Activated CD8-positive, alpha-beta T cell treated with anti-CD3 and anti-CD28 coated beads for 36 hours (primary cell): ENCODE results near the gene HSPA2. TPM values are rescaled to one million over a fixed set of nuclear protein-coding genes. Genes with fewer than 3 reads are reported as not detected.

Source experiments
- ATAC-seq: fragments of 200-7000 bp; cut with Tn5 transposase; one replicate; pipeline ENCODE4 v1.10.0; 2021; ENCODE audit warnings: mild to moderate bottlenecking, moderate library complexity
- CTCF ChIA-PET: fragments of 350-600 bp; sonication (Branson Sonifier 250); formaldehyde crosslinking; loops from one replicate; lab custom pipeline; 2021; ENCODE audit warnings: antibody characterized with exemption; lab: Charles Lee
- POLR2A ChIA-PET: fragments of 350-600 bp; sonication (Branson Sonifier 250); formaldehyde crosslinking; loops from one replicate; lab custom pipeline; 2021; ENCODE audit warnings: antibody characterized with exemption; lab: Charles Lee
- DNase-seq: peaks from one replicate; pipeline ENCODE4 v3.0.0-alpha.2; 2020
- H3K27ac Mint-ChIP-seq: one replicate; pipeline ENCODE4 v1.8.0; 2021; ENCODE audit warnings: mild to moderate bottlenecking, mixed read lengths
- H3K27me3 Mint-ChIP-seq: one replicate; pipeline ENCODE4 v1.8.0; 2021; ENCODE audit warnings: mixed read lengths
- H3K36me3 Mint-ChIP-seq: one replicate; pipeline ENCODE4 v1.8.0; 2021; ENCODE audit warnings: low read depth, mixed read lengths
- H3K4me1 Mint-ChIP-seq: one replicate; pipeline ENCODE4 v1.8.0; 2021; ENCODE audit warnings: low read depth, mixed read lengths
- H3K4me3 Mint-ChIP-seq: one replicate; pipeline ENCODE4 v1.8.0; 2021; ENCODE audit warnings: mild to moderate bottlenecking, moderate library complexity, mixed read lengths
- H3K9me3 Mint-ChIP-seq: one replicate; pipeline ENCODE4 v1.8.0; 2021; ENCODE audit warnings: mixed read lengths
- CTCF ChIP-seq: fragments of 200-600 bp; IDR thresholded peaks from one replicate; pipeline ENCODE4 v1.8.0; 2022; ENCODE audit warnings: antibody characterized with exemption, mild to moderate bottlenecking
- intact Hi-C: fragments of 100-400 bp; cut with micrococcal nuclease; formaldehyde crosslinking; loops from one replicate; pipeline ENCODE4 v1.10.0; 2022
- total RNA-seq, 2 experiments: library from RNA; stranded (reverse); gene quantifications; one replicate each; pipeline ENCODE4 v1.2.3, GENCODE V29; 2021

Gene HSPA2
- total RNA-seq, 2 experiments from 2014 or later, result 2.9 to 3.6 TPM

GRCh38 chr14:64580467-64580866 lies 39.9 kb downstream of the HSPA2 start:
- Mint-ChIP-seq H3K36me3 (no peaks in the 10 kb centered on the region), H3K27ac (no peak overlapping the region), H3K27me3 (no peaks in the 10 kb centered on the region), H3K4me1 (no peaks in the 10 kb centered on the region), H3K9me3 (no peaks in the 10 kb centered on the region), H3K4me3 (no peak overlapping the region)
- CTCF ChIA-PET, result interaction anchor here (1.6 kb wide), 1 partner anchor 56 kb away, joined by 6 read pairs; no protein-coding TSS in a partner anchor
- POLR2A ChIA-PET, result interaction anchor here (1.0 kb wide), 1 partner anchor 192 kb away, joined by 6 read pairs; the partner anchor contains the start of gene MTHFD1
- no peak for TF ChIP-seq CTCF
- no peak for DNase-seq
- intact Hi-C loops, result no loop called here
- no peak for ATAC-seq

GRCh38 chr14:64581363-64581762 lies 40.8 kb downstream of the HSPA2 start:
- no peak for TF ChIP-seq CTCF
- Mint-ChIP-seq H3K27me3 (no peaks in the 10 kb centered on the region), H3K4me3 (no peak overlapping the region), H3K4me1 (no peaks in the 10 kb centered on the region), H3K36me3 (no peaks in the 10 kb centered on the region), H3K9me3 (no peaks in the 10 kb centered on the region), H3K27ac (no peak overlapping the region)
- POLR2A ChIA-PET, result no interaction called here
- CTCF ChIA-PET, result interaction anchor here (1.6 kb wide), 1 partner anchor 55 kb away, joined by 6 read pairs; no protein-coding TSS in a partner anchor
- DNase-seq (no peak), ATAC-seq (no peak)
- intact Hi-C loops, result no loop called here

GRCh38 chr14:64581817-64582216 lies 41.3 kb downstream of the HSPA2 start:
- Mint-ChIP-seq H3K4me3 (no peak overlapping the region), H3K36me3 (no peaks in the 10 kb centered on the region), H3K9me3 (no peaks in the 10 kb centered on the region), H3K27ac (no peak overlapping the region), H3K4me1 (no peaks in the 10 kb centered on the region), H3K27me3 (no peaks in the 10 kb centered on the region)
- ATAC-seq, result no peak
- CTCF ChIA-PET, result interaction anchor here (1.6 kb wide), 1 partner anchor 55 kb away, joined by 6 read pairs; no protein-coding TSS in a partner anchor
- no peak for DNase-seq
- no peak for TF ChIP-seq CTCF
- intact Hi-C loops, result no loop called here
- POLR2A ChIA-PET, result no interaction called here

GRCh38 chr14:64584190-64584589 lies 43.6 kb downstream of the HSPA2 start:
- Mint-ChIP-seq H3K27ac (no peak overlapping the region), H3K27me3 (no peaks in the 10 kb centered on the region), H3K4me3 (no peak overlapping the region), H3K4me1 (no peaks in the 10 kb centered on the region), H3K9me3 (no peaks in the 10 kb centered on the region), H3K36me3 (no peaks in the 10 kb centered on the region)
- ATAC-seq (no peak), DNase-seq (no peak)
- ChIA-PET POLR2A (no interaction called here), CTCF (no interaction called here)
- intact Hi-C loops, result no loop called here
- no peak for TF ChIP-seq CTCF

GRCh38 chr14:64591809-64592208 lies 51.3 kb downstream of the HSPA2 start:
- DNase-seq (no peak), ATAC-seq (no peak)
- ChIA-PET CTCF (interaction anchor here (1.0 kb wide), 1 partner anchor 45 kb away, joined by 3 read pairs; no protein-coding TSS in a partner anchor), POLR2A (no interaction called here)
- H3K27ac Mint-ChIP-seq, result no peak overlapping the region
- intact Hi-C loops, result no loop called here
- TF ChIP-seq CTCF, result no peak
- H3K27me3 Mint-ChIP-seq, result no peaks in the 10 kb centered on the region
- H3K4me1 Mint-ChIP-seq, result no peaks in the 10 kb centered on the region
- no peaks in the 10 kb centered on the region for H3K36me3 Mint-ChIP-seq
- H3K9me3 Mint-ChIP-seq, result no peaks in the 10 kb centered on the region
- H3K4me3 Mint-ChIP-seq, result no peak overlapping the region

Other genes with a start within 250 kb of the HSPA2 start
- gene ESR2, start 246.4 kb upstream of the HSPA2 start, total RNA-seq, result under 1 TPM; 0.31 to 0.43 TPM
- 100 to 1,000 TPM; 237 to 241 TPM for gene MTHFD1, start 152.4 kb upstream of the HSPA2 start, total RNA-seq
- 1 to 10 TPM; 1.3 to 1.6 TPM for gene AKAP5, start 75.2 kb upstream of the HSPA2 start, total RNA-seq
- 10 to 100 TPM; 58.6 to 58.8 TPM for gene ZBTB25, start 36.9 kb upstream of the HSPA2 start, total RNA-seq
- gene ZBTB1, start 36.0 kb upstream of the HSPA2 start, total RNA-seq, result 10 to 100 TPM; 64.7 to 67.8 TPM
- under 1 TPM in 1 of 2 experiments, not detected in 1; 0.29 TPM for gene PPP1R36, start 9.2 kb downstream of the HSPA2 start, total RNA-seq
- gene PLEKHG3, start 163.7 kb downstream of the HSPA2 start, total RNA-seq, result 1 to 10 TPM; 2.7 to 2.8 TPM